K562 (cell line): ENCODE results near the gene ZWINT. TPM values are rescaled to one million over a fixed set of nuclear protein-coding genes. Genes with fewer than 3 reads are reported as not detected.
A peak's percentile ranks its signal among the peaks of the same experiment; 100 is the strongest.

ENCODE experiments used
- ARID3B ChIP-seq: fragments of 250-450 bp; sonication (Bioruptor Pico); IDR thresholded peaks from 2 replicates; pipeline ENCODE4 v1.4.0; 2020; ENCODE audit warnings: borderline replicate concordance
- ATF4 ChIP-seq: fragments of 450-650 bp; formaldehyde crosslinking; IDR thresholded peaks from 2 replicates; pipeline ENCODE4 v1.4.0; 2022; ENCODE audit warnings: mild to moderate bottlenecking, moderate library complexity
- CBFA2T3 ChIP-seq: fragments of 450-650 bp; IDR thresholded peaks from 2 replicates; pipeline ENCODE4 v1.6.1; 2017
- CBX1 ChIP-seq: sonication (generic); IDR thresholded peaks from 2 replicates; pipeline ENCODE4 v1.6.1; 2016; ENCODE audit warnings: antibody characterized with exemption, low read depth, mild to moderate bottlenecking
- CHAMP1 ChIP-seq: fragments of 450-650 bp; IDR thresholded peaks from 2 replicates; pipeline ENCODE4 v1.6.1; 2016; ENCODE audit warnings: mild to moderate bottlenecking
- CLOCK ChIP-seq: fragments of 250-450 bp; sonication (Bioruptor Pico); IDR thresholded peaks from 2 replicates; pipeline ENCODE4 v1.4.0; 2020; ENCODE audit warnings: mild to moderate bottlenecking, moderate library complexity, borderline replicate concordance
- FOXK2 ChIP-seq, 2 experiments: fragments of 450-650 bp; IDR thresholded peaks in 1 of 2; conservative IDR thresholded peaks in 1 of 2; 2 replicates each; pipeline ENCODE4 v1.6.1; 2016; ENCODE audit warnings: low read depth in 2 of 2, mild to moderate bottlenecking in 1 of 2
- MAZ ChIP-seq, 2 experiments: fragments of 450-650 bp in 1 of 2; sonication (generic) in 1 of 2; formaldehyde crosslinking; IDR thresholded peaks in 1 of 2; conservative IDR thresholded peaks in 1 of 2; 2 replicates each; pipeline versions ENCODE4 v1.4.0 to v1.5.0; 2020; ENCODE audit warnings: mild to moderate bottlenecking in 1 of 2, missing genetic modification reagents in 1 of 2
- MIER1 ChIP-seq: fragments of 450-650 bp; IDR thresholded peaks from 2 replicates; pipeline ENCODE4 v1.6.1; 2016; ENCODE audit warnings: antibody characterized with exemption, mild to moderate bottlenecking, low read depth
- TRIM24 ChIP-seq, 2 experiments: fragments of 450-650 bp; IDR thresholded peaks; 2 replicates each; pipeline ENCODE4 v1.6.1; 2016
- ZEB2 ChIP-seq: fragments of 450-650 bp; IDR thresholded peaks from 2 replicates; pipeline ENCODE4 v1.6.1; 2016
- ZFX ChIP-seq: sonication (generic); formaldehyde crosslinking; IDR thresholded peaks from 2 replicates; pipeline ENCODE4 v1.8.0; 2022; ENCODE audit warnings: mild to moderate bottlenecking, missing genetic modification reagents, moderate library complexity
- ZNF23 ChIP-seq: fragments of 250-450 bp; sonication (Bioruptor Pico); IDR thresholded peaks from 2 replicates; pipeline ENCODE4 v1.4.0; 2020; ENCODE audit warnings: mild to moderate bottlenecking
- ZNF280B ChIP-seq: fragments of 250-450 bp; sonication (Bioruptor Pico); IDR thresholded peaks from 2 replicates; pipeline ENCODE4 v1.5.1; 2021; ENCODE audit warnings: mild to moderate bottlenecking
- ZNF512 ChIP-seq: IDR thresholded peaks from 2 replicates; pipeline ENCODE4 v1.6.1; 2016; ENCODE audit warnings: missing genetic modification characterization, missing compliant biosample characterization
- polyA plus RNA-seq, 8 experiments: library from polyadenylated mRNA; depleted of rRNA in 4 of 8; stranded (reverse) in 5 of 8; unstranded in 3 of 8; fragments of >200 nt; fragmentation: Nextera tagmentation in 2 of 8; fragmentation: Illumina TruSeq in 1 of 8; extraction: Ambion mirVana in 2 of 8; extraction: Trizol in 1 of 8; gene quantifications; 2 replicates each; pipeline versions ENCODE4 v1.2.1 to v1.2.3, GENCODE V29; 2011 to 2014; ENCODE audit warnings: inconsistent platforms in 1 of 8, missing spikeins in 1 of 8
- total RNA-seq, 7 experiments: library from RNA; depleted of rRNA in 6 of 7; stranded (reverse); fragments of >200 nt in 6 of 7; fragmentation: Illumina TruSeq in 2 of 7; extraction: Trizol in 2 of 7; gene quantifications; 2 replicates each; pipeline versions ENCODE4 v1.2.1 to v1.2.3, GENCODE V29; 2011 to 2021; ENCODE audit warnings: low replicate concordance in 1 of 7

The ZWINT gene
- total and polyA plus RNA-seq, 9 of the 15 experiments (the other 6 are each of a cell fraction or from before 2014, with no cell fraction given), result 122 to 245 (median 160) TPM

GRCh38 chr10:56370217-56371113 lies 9.4 kb upstream of the ZWINT start (continued):
- TF ChIP-seq ZNF512 (tag) (0 out of 2 replicates have a peak, but pooled peaks have one; percentile 24), ZEB2 (peak; percentile 80), MAZ (CRISPR knock-in tag; conservative IDR thresholded peaks at IDR 0.05 in 1 of 2, IDR thresholded peaks at IDR 0.05 in 1 of 2) (0 out of 4 replicates have a peak, but pooled peaks have one; percentile 17 to 18), MIER1 (peak; percentile 57; the same call in 1 of the 2 replicates), ZFX (CRISPR knock-in tag) (peak; percentile 62; the same call in 1 of the 2 replicates), TRIM24 (IDR thresholded peaks at IDR 0.05) (peak; percentile 87 to 96), CBX1 (peak; percentile 97; the same call in 1 of the 2 replicates), ZNF280B (CRISPR knock-in tag) (peak; percentile 97), FOXK2 (conservative IDR thresholded peaks at IDR 0.05 in 1 of 2, IDR thresholded peaks at IDR 0.05 in 1 of 2; ENCODE audit: low read depth in 2 of 2) (peak; percentile 42 to 60; a peak in 2 of 4 replicates), ZNF23 (CRISPR knock-in tag) (no peak), CBFA2T3 (peak; percentile 83), ARID3B (CRISPR knock-in tag) (no peak), ATF4 (CRISPR knock-in tag) (no peak), CLOCK (CRISPR knock-in tag) (no peak), CHAMP1 (peak; percentile 73; the same call in 1 of the 2 replicates)
